K562 (cell line): ENCODE data around the gene SDCCAG8. TPM values are rescaled to one million over a fixed set of nuclear protein-coding genes. Genes with fewer than 3 reads are reported as not detected.

ENCODE experiments used
- ATAC-seq: fragments of 200-7000 bp; cut with Tn5 transposase; 3 replicates; pipeline ENCODE4 v1.9.1; 2020; ENCODE audit warnings: moderate library complexity
- BruUV-seq: library from RNA; stranded (reverse); fragments of 400-500 nt; replicated peaks from 2 replicates; lab custom pipeline; 2021; lab: Mats Ljungman, UMichigan
- CTCF ChIA-PET: fragments of 300-600 bp; formaldehyde crosslinking; extraction: SDS; loops from one replicate; lab custom pipeline; 2021; ENCODE audit warnings: low intra/inter-chr PET ratio; lab: Yijun Ruan, JAX
- POLR2A ChIA-PET: fragments of 300-600, 350-650 bp; sonication (Branson Sonifier 250); formaldehyde crosslinking; extraction: SDS; loops from one replicate; lab custom pipeline; 2021; ENCODE audit warnings: antibody characterized with exemption, inconsistent platforms; lab: Yijun Ruan, JAX
- DNase-seq, 4 experiments: peaks; one replicate each; pipeline versions ENCODE4 v3.0.0 to v3.0.0-alpha.2; 2011 to 2018; ENCODE audit warnings: low spot score in 3 of 4, mixed read lengths in 3 of 4; ENCODE audit errors: extremely low read depth in 1 of 4
- FAIRE-seq: peaks from 2 replicates; lab custom pipeline; 2011; peaks lifted over from hg19 to GRCh38; lab: Jason Lieb, UNC
- H2AFZ ChIP-seq: 2 replicates; pipeline ENCODE4 v1.6.0; 2011; ENCODE audit warnings: low read depth, low read length, control low read depth, inconsistent platforms
- H3K27ac ChIP-seq: fragments of 200-600 bp; 3 replicates; pipeline ENCODE4 v1.8.0; 2011; ENCODE audit warnings: low read depth, mild to moderate bottlenecking, control low read depth, inconsistent platforms, low read length, moderate library complexity, mixed read lengths; ENCODE audit errors: extremely low read depth
- H3K27me3 ChIP-seq, 2 experiments: fragments of 300-600 bp in 1 of 2; 2 replicates in 1 of 2; 3 replicates in 1 of 2; pipeline versions ENCODE4 v1.6.0 to v1.8.0; 2011; ENCODE audit warnings: inconsistent platforms in 2 of 2, low read length in 2 of 2, mild to moderate bottlenecking in 1 of 2, mixed read lengths in 1 of 2, moderate library complexity in 1 of 2; ENCODE audit not compliant: control insufficient read depth in 2 of 2, insufficient read depth in 2 of 2
- H3K36me3 ChIP-seq: fragments of 300-600 bp; 3 replicates; pipeline ENCODE4 v1.8.0; 2011; ENCODE audit warnings: mild to moderate bottlenecking, low read length, inconsistent platforms; ENCODE audit not compliant: control insufficient read depth, insufficient read depth
- H3K4me1 ChIP-seq, 2 experiments: fragments of 200-600 bp in 1 of 2; replicated peaks in 1 of 2; 2 replicates in 1 of 2; 3 replicates in 1 of 2; pipeline versions ENCODE4 v1.5.1 to v1.8.0; 2011; ENCODE audit warnings: inconsistent platforms in 2 of 2, low read length in 2 of 2, mild to moderate bottlenecking in 1 of 2, mixed read lengths in 1 of 2, moderate library complexity in 1 of 2; ENCODE audit not compliant: control insufficient read depth in 2 of 2, insufficient read depth in 2 of 2
- H3K4me2 ChIP-seq: 2 replicates; pipeline ENCODE4 v1.6.1; 2011; ENCODE audit warnings: low read length, control low read depth, inconsistent platforms, mixed read lengths; ENCODE audit not compliant: insufficient read depth
- H3K4me3 ChIP-seq: fragments of 200-600 bp; sonication (generic), shearing (Covaris generic); 2 replicates; pipeline ENCODE4 v1.5.1; 2016; ENCODE audit warnings: control low read depth, inconsistent platforms
- H3K79me2 ChIP-seq: fragments of 200-600 bp; 3 replicates; pipeline ENCODE4 v1.8.0; 2011; ENCODE audit warnings: low read length, inconsistent platforms; ENCODE audit not compliant: control insufficient read depth, insufficient read depth
- H3K9ac ChIP-seq, 2 experiments: 2 replicates each; pipeline versions ENCODE4 v1.6.0 to v1.6.1; 2011; ENCODE audit warnings: low read depth in 2 of 2, low read length in 2 of 2, control low read depth in 1 of 2, inconsistent platforms in 1 of 2, mild to moderate bottlenecking in 1 of 2, mixed read lengths in 1 of 2; ENCODE audit not compliant: insufficient read depth in 1 of 2
- H3K9me1 ChIP-seq: one replicate; pipeline ENCODE4 v1.6.0; 2011; ENCODE audit warnings: inconsistent platforms, mild to moderate bottlenecking, low read length, moderate library complexity; ENCODE audit not compliant: control insufficient read depth, insufficient read depth
- H3K9me3 ChIP-seq: replicated peaks from 2 replicates; pipeline ENCODE4 v1.5.1; 2011; ENCODE audit warnings: low read depth, low read length, inconsistent platforms; ENCODE audit not compliant: control insufficient read depth, insufficient read depth
- H4K20me1 ChIP-seq: replicated peaks from 2 replicates; pipeline ENCODE4 v1.6.1; 2011; ENCODE audit warnings: low read length, inconsistent platforms, mixed read lengths; ENCODE audit not compliant: control insufficient read depth, insufficient read depth
- CTCF ChIP-seq, 3 experiments: IDR thresholded peaks in 2 of 3; conservative IDR thresholded peaks in 1 of 3; 2 replicates each; pipeline ENCODE4 v1.5.1; 2011 to 2012; ENCODE audit warnings: low read length in 3 of 3, mild to moderate bottlenecking in 3 of 3, control low read depth in 2 of 3, improper control_type of control experiment in 1 of 3, inconsistent platforms in 1 of 3, low read depth in 1 of 3, mixed read lengths in 1 of 3, moderate library complexity in 1 of 3; ENCODE audit not compliant: insufficient read depth in 2 of 3
- FOXK1 ChIP-seq: sonication (generic); formaldehyde crosslinking; IDR thresholded peaks from 2 replicates; pipeline ENCODE4 v1.8.0; 2022; ENCODE audit warnings: missing genetic modification reagents, mild to moderate bottlenecking, borderline replicate concordance
- HNRNPH1 ChIP-seq: fragments of 200-400 bp; formaldehyde crosslinking; optimal IDR thresholded peaks from 2 replicates; pipeline ENCODE3; 2017; ENCODE audit warnings: low read depth, mild to moderate bottlenecking, low read length, moderate library complexity
- MBD1 ChIP-seq: fragments of 250-450 bp; sonication (Bioruptor Pico); IDR thresholded peaks from 2 replicates; pipeline ENCODE4 v1.8.0; 2022; ENCODE audit warnings: inconsistent platforms
- MNT ChIP-seq, 2 experiments: fragments of 450-650 bp; conservative IDR thresholded peaks; 2 replicates each; pipeline ENCODE4 v1.6.1; 2017; ENCODE audit warnings: mild to moderate bottlenecking in 2 of 2, moderate library complexity in 2 of 2
- PYGO2 ChIP-seq: fragments of 450-650 bp; IDR thresholded peaks from 2 replicates; pipeline ENCODE4 v1.6.1; 2016; ENCODE audit warnings: mild to moderate bottlenecking, missing genetic modification characterization, moderate library complexity, missing compliant biosample characterization
- RBM22 ChIP-seq: fragments of 200-400 bp; formaldehyde crosslinking; IDR thresholded peaks from 2 replicates; pipeline ENCODE4 v1.6.1; 2018; ENCODE audit warnings: low read length, low read depth; ENCODE audit not compliant: poor library complexity, severe bottlenecking
- ZNF124 ChIP-seq: sonication (generic); formaldehyde crosslinking; IDR thresholded peaks from 2 replicates; pipeline ENCODE4 v1.8.1; 2022; ENCODE audit warnings: missing genetic modification reagents
- ZNF134 ChIP-seq: fragments of 250-450 bp; sonication (Bioruptor Pico); conservative IDR thresholded peaks from 2 replicates; pipeline ENCODE4 v1.4.0; 2020
- WGBS: fragments of 100-300 bp; shearing (Covaris generic); methylation state at CpG from one replicate; pipeline ENCODE4 v1.1.6; 2016; ENCODE audit warnings: low coverage, mixed read lengths; ENCODE audit not compliant: insufficient coverage; ENCODE audit errors: missing lambda C conversion rate; 5-methylcytosine and 5-hydroxymethylcytosine counted together
- in situ Hi-C: fragments of 300-500 bp; cut with MboI; formaldehyde crosslinking; loops from 4 replicates; pipeline ENCODE4 v1.15.0; 2018; ENCODE audit warnings: inconsistent platforms, mixed read lengths
- intact Hi-C: fragments of 100-400 bp; cut with micrococcal nuclease; formaldehyde crosslinking; loops from 2 replicates; pipeline ENCODE4 v1.14.2; 2022
- polyA plus RNA-seq, 8 experiments: library from polyadenylated mRNA; depleted of rRNA in 4 of 8; stranded (reverse) in 5 of 8; unstranded in 3 of 8; fragments of >200 nt; fragmentation: Nextera tagmentation in 2 of 8; fragmentation: Illumina TruSeq in 1 of 8; extraction: Ambion mirVana in 2 of 8; extraction: Trizol in 1 of 8; gene quantifications; 2 replicates each; pipeline versions ENCODE4 v1.2.1 to v1.2.3, GENCODE V29; 2011 to 2014; ENCODE audit warnings: inconsistent platforms in 1 of 8, missing spikeins in 1 of 8
- total RNA-seq, 7 experiments: library from RNA; depleted of rRNA in 6 of 7; stranded (reverse); fragments of >200 nt in 6 of 7; fragmentation: Illumina TruSeq in 2 of 7; extraction: Trizol in 2 of 7; gene quantifications; 2 replicates each; pipeline versions ENCODE4 v1.2.1 to v1.2.3, GENCODE V29; 2011 to 2021; ENCODE audit warnings: low replicate concordance in 1 of 7

Gene SDCCAG8
- total and polyA plus RNA-seq, 9 of the 15 experiments (the other 6 are each of a cell fraction or from before 2014, with no cell fraction given), result 17.9 to 36.7 (median 25.4) TPM

GRCh38 chr1:243483952-243484351 lies 228.1 kb downstream of the SDCCAG8 start (continued):
- no peak for TF ChIP-seq PYGO2
- no peak for TF ChIP-seq ZNF124 (CRISPR knock-in tag)
- TF ChIP-seq HNRNPH1, result no peak
- no peak for TF ChIP-seq ZNF134 (CRISPR knock-in tag)
- TF ChIP-seq, all 486 proteins: peak for 0

- 31% methylated on average over 12 of the region's 15 CpGs for WGBS
- H3K9me3 ChIP-seq, result no peaks in the 10 kb centered on the region
- no peaks in the 10 kb centered on the region for H3K36me3 ChIP-seq
- H3K4me3 ChIP-seq, result no peak overlapping the region
- 0 out of 5 replicates have a peak, but pooled peaks cover 0 to 4% of the 10 kb centered on the region in 2 experiments for H3K27me3 ChIP-seq
- DNase-seq, result no peak
- H3K27ac ChIP-seq, result no peak overlapping the region
- H2AFZ ChIP-seq, result peak overlapping the region; percentile 40; the same call in 1 of the 2 replicates
- peaks cover 0 to 25% of the 10 kb centered on the region in 2 experiments; a peak in 1 of 5 replicates for H3K4me1 ChIP-seq
- BruUV-seq, result no TSS peak
- H3K9ac ChIP-seq, result no peak overlapping the region
- no peaks in the 10 kb centered on the region for H3K79me2 ChIP-seq
- no peak; the same call in 2 of the 3 replicates for ATAC-seq
- in situ Hi-C loops (loop anchor here (25.0 kb wide), 1 partner anchor 775 kb away; no protein-coding TSS in a partner anchor), intact Hi-C loops (no loop called here)
- no peaks in the 10 kb centered on the region for H3K9me1 ChIP-seq
- POLR2A ChIA-PET, result interaction anchor here (0.9 kb wide), 1 partner anchor 9 kb away, joined by 3 read pairs; no protein-coding TSS in a partner anchor
- no peak for FAIRE-seq
- H3K4me2 ChIP-seq, result peak overlapping the region; percentile 34
- TF ChIP-seq ZNF134 (CRISPR knock-in tag) (no peak), CTCF (IDR thresholded peaks at IDR 0.05 in 2 of 3, conservative IDR thresholded peaks at IDR 0.05 in 1 of 3; ENCODE audit: insufficient read depth in 2 of 3, low read depth in 1 of 3, low read length in 3 of 3) (no peak), RBM22 (no peak), MBD1 (no peak), FOXK1 (CRISPR knock-in tag) (no peak), MNT (conservative IDR thresholded peaks at IDR 0.05) (no peak)
- CTCF ChIA-PET, result no interaction called here
- 0 out of 2 replicates have a peak, but pooled peaks cover 3% of the 10 kb centered on the region for H4K20me1 ChIP-seq
Observed at GRCh38 chr1:243487036-243487648, 231.3 kb downstream of the SDCCAG8 start.
